HL-60 (cell line): Measurements from ENCODE around the gene PLPP2.

Source experiments
- DNase-seq, 2 experiments: peaks; one replicate each; pipeline ENCODE4 v3.0.0-alpha.2; 2010 to 2020; ENCODE audit warnings: low read depth in 1 of 2, low spot score in 1 of 2
- H3K27ac ChIP-seq: fragments of 250-450 bp; sonication (Bioruptor Pico); replicated peaks from 2 replicates; pipeline ENCODE4 v1.5.1; 2020; ENCODE audit warnings: mild to moderate bottlenecking, moderate library complexity
- H3K27me3 ChIP-seq: fragments of 250-450 bp; sonication (Bioruptor Pico); 2 replicates; pipeline ENCODE4 v1.5.1; 2021; ENCODE audit warnings: mild to moderate bottlenecking, moderate library complexity; ENCODE audit not compliant: insufficient read depth, poor library complexity, severe bottlenecking
- H3K4me3 ChIP-seq: replicated peaks from 2 replicates; pipeline ENCODE4 v1.5.1; 2011; ENCODE audit warnings: mild to moderate bottlenecking, control low read depth, low read length; ENCODE audit not compliant: insufficient read depth
- GABPA ChIP-seq: IDR thresholded peaks from 2 replicates; pipeline ENCODE4 v1.6.1; 2012; ENCODE audit warnings: low read depth
- POLR2AphosphoS5 ChIP-seq: IDR thresholded peaks from 2 replicates; pipeline ENCODE4 v1.6.1; 2012; ENCODE audit warnings: low read depth
- SPI1 ChIP-seq: IDR thresholded peaks from 2 replicates; pipeline ENCODE4 v1.6.1; 2012; ENCODE audit warnings: low read depth, mild to moderate bottlenecking, borderline replicate concordance
- TF ChIP-seq, protein P1 (sequence below): IDR thresholded peaks from one replicate; pipeline ENCODE4 v1.5.1; 2011; ENCODE audit warnings: low read length, control low read depth, inconsistent platforms; ENCODE audit not compliant: insufficient read depth
- TF ChIP-seq, protein P2 (sequence below): IDR thresholded peaks from 2 replicates; pipeline ENCODE4 v1.6.1; 2012; ENCODE audit warnings: low read depth; ENCODE audit not compliant: insufficient replicate concordance

Gene PLPP2

DNA sequence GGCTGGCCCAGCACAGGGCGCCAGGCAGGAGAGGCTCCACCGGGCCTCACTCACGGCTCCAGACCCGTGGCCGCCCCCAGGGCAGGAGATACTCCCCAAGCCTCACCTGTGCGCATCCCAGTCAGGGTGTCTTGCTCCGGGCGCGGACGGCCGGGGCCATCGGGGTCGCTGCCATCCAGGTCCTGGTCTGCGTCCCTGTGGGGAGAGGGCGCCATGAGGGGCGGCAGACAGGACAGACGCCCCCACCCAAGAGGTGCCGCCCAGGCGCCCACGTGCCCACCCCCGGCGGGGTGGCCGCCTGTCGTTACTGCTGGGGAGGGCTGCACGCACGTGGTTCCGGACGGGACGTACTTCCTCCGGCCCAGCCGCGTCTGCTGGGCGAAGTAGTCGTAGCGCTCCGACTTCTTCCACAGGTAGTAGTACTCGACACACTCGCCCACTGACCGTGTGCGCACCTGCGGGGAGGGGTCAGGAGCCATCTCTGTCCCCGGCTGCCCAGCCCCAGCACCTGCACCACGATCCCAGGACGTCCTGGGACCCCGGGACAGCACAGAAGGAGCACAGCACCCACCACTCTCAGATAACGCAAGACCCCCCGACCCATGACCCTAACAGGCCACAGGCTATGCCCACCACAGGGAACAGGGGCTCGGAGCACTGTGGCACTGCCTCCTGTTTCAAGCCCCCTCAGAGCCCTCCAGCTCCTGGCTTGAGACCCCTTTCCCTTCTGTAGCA, 17.4 kb upstream of the PLPP2 start:
- no peak for DNase-seq
- TF ChIP-seq POLR2AphosphoS5, result no peak
- H3K4me3 ChIP-seq, result no peak overlapping the region
- H3K27me3 ChIP-seq, result no peaks in the 10 kb centered on the region
- H3K27ac ChIP-seq, result no peak overlapping the region

DNA sequence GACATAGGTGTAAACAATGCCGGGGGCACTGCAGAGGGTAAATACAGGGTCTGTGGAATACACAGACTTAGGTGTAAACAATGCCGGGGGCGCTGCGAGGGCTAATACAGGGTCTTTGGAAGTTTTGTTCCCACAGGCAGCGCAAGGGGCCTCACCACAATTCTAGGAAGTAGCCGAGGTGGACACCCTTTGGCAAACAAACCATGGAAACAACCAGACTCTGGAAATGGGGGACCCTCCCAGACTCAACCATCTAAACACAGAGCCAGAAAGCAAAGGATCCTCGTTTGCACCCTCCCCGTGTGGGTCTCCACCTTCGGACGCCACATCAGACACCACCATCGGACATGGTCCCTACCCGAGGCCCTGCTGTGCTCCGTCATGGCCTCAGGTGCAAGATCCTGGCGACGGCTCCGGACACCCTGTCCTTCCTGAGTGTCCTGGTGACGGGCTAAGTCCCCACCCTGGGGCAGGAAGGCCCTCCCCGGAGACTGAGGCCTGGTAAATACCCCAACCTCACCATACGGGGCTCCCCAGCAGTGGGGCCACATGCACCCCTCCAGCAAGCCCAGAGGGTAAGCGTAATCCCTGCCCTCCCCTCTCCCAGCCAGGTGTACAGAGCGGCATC, 16.7 kb upstream of the PLPP2 start:
- no peaks in the 10 kb centered on the region for H3K27me3 ChIP-seq
- no peak overlapping the region for H3K4me3 ChIP-seq
- DNase-seq, result no peak
- no peak for TF ChIP-seq SPI1
- no peak for TF ChIP-seq POLR2AphosphoS5
- TF ChIP-seq, protein P1, sequence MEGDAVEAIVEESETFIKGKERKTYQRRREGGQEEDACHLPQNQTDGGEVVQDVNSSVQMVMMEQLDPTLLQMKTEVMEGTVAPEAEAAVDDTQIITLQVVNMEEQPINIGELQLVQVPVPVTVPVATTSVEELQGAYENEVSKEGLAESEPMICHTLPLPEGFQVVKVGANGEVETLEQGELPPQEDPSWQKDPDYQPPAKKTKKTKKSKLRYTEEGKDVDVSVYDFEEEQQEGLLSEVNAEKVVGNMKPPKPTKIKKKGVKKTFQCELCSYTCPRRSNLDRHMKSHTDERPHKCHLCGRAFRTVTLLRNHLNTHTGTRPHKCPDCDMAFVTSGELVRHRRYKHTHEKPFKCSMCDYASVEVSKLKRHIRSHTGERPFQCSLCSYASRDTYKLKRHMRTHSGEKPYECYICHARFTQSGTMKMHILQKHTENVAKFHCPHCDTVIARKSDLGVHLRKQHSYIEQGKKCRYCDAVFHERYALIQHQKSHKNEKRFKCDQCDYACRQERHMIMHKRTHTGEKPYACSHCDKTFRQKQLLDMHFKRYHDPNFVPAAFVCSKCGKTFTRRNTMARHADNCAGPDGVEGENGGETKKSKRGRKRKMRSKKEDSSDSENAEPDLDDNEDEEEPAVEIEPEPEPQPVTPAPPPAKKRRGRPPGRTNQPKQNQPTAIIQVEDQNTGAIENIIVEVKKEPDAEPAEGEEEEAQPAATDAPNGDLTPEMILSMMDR, result no peak
- TF ChIP-seq, protein P2, sequence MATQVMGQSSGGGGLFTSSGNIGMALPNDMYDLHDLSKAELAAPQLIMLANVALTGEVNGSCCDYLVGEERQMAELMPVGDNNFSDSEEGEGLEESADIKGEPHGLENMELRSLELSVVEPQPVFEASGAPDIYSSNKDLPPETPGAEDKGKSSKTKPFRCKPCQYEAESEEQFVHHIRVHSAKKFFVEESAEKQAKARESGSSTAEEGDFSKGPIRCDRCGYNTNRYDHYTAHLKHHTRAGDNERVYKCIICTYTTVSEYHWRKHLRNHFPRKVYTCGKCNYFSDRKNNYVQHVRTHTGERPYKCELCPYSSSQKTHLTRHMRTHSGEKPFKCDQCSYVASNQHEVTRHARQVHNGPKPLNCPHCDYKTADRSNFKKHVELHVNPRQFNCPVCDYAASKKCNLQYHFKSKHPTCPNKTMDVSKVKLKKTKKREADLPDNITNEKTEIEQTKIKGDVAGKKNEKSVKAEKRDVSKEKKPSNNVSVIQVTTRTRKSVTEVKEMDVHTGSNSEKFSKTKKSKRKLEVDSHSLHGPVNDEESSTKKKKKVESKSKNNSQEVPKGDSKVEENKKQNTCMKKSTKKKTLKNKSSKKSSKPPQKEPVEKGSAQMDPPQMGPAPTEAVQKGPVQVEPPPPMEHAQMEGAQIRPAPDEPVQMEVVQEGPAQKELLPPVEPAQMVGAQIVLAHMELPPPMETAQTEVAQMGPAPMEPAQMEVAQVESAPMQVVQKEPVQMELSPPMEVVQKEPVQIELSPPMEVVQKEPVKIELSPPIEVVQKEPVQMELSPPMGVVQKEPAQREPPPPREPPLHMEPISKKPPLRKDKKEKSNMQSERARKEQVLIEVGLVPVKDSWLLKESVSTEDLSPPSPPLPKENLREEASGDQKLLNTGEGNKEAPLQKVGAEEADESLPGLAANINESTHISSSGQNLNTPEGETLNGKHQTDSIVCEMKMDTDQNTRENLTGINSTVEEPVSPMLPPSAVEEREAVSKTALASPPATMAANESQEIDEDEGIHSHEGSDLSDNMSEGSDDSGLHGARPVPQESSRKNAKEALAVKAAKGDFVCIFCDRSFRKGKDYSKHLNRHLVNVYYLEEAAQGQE, result no peak
- no peak for TF ChIP-seq GABPA
- no peak overlapping the region for H3K27ac ChIP-seq

DNA sequence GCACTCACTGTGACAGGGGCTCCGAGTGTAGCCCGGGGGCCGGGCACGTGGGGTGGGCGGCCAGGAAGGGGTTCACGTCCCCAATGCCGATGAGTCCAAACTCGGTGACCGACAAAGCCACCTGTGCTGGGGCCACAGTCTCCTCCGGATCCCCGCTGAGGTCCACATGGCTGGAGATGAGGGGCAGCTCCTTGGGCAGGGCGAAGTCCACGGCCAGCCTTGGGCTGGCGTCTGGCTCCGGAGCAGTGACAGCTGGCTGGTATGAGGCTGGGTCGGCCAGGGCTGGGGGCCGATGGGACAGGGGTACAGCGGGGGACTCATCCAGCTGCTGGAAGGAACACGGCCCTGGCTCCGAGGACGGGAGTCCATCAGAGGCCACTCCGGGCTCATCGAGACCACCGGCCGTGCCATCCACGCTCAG, 15.9 kb upstream of the PLPP2 start:
- H3K4me3 ChIP-seq, result no peak overlapping the region
- no peak for TF ChIP-seq GABPA
- TF ChIP-seq POLR2AphosphoS5, result no peak
- TF ChIP-seq, protein P2, result no peak
- no peak for TF ChIP-seq SPI1
- TF ChIP-seq, protein P1, result no peak
- H3K27me3 ChIP-seq, result no peaks in the 10 kb centered on the region
- no peak for DNase-seq
- no peak overlapping the region for H3K27ac ChIP-seq

DNA sequence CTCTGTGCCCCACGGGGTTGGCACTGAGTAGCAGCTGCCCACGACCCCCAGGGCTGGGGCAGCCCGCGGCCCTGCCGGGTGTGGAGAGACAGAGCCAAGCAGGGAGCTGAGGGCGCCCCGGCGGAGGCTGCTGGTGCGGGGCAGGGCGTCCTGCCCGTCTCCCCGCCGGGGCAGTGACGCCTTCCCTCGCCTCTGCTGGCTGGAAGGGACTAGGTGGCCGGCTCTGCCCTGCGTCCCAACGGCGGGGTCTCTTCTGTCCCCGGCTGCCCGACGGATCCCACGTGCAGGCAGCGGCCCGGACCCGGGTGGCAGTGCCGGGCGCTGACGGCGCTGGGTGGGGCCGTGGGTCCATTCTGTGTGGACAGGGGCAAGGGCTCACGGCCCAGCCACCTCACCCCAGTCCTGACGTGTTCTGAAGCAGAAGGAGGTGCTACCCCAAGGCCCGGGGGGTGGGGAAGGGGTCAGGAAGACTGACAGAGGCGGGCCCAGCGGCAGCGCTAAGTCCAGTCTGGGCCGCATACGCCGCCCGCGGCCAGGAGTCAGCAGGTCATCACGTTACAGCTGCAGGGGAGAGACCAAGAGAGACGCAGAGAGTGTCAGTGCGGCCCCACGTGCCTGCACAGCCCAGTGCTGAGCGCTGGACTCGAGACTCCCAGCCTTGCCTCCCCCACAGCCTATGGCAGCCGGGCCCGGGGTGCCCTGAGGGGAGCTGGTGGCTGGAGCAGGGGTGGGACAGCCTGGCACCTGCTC, 15.1 kb upstream of the PLPP2 start:
- H3K4me3 ChIP-seq, result no peak overlapping the region
- TF ChIP-seq SPI1 (no peak), POLR2AphosphoS5 (no peak), GABPA (no peak)
- TF ChIP-seq, protein P2, result no peak
- TF ChIP-seq, protein P1, result no peak
- DNase-seq, result no peak
- H3K27me3 ChIP-seq, result no peaks in the 10 kb centered on the region
- H3K27ac ChIP-seq, result no peak overlapping the region
